ENCODE data around the gene CYP2E1.
"Not testable (repeated sequence)": the region's sequence is repeated elsewhere in the genome, so short reads cannot be mapped to it uniquely, and the experiment has no call there.

The CYP2E1 gene

DNA sequence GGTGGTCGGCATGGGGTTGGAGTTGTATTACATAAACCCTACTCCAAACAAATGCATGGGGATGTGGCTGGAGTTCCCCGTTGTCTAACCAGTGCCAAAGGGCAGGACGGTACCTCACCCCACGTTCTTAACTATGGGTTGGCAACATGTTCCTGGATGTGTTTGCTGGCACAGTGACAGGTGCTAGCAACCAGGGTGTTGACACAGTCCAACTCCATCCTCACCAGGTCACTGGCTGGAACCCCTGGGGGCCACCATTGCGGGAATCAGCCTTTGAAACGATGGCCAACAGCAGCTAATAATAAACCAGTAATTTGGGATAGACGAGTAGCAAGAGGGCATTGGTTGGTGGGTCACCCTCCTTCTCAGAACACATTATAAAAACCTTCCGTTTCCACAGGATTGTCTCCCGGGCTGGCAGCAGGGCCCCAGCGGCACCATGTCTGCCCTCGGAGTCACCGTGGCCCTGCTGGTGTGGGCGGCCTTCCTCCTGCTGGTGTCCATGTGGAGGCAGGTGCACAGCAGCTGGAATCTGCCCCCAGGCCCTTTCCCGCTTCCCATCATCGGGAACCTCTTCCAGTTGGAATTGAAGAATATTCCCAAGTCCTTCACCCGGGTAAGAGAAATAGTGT, at the start of gene CYP2E1:
Gene CYP2E1, plus strand, starts transcription at position 407 of the 632 bp plus-strand sequence. Its CDS starts 33 bp downstream, at position 440.
- DNase-seq, result no peak

- DNase-seq, result no peak
These were observed 46.0 kb upstream of the CYP2E1 start for GRCh38 chr10:133481086-133481643.

DNA sequence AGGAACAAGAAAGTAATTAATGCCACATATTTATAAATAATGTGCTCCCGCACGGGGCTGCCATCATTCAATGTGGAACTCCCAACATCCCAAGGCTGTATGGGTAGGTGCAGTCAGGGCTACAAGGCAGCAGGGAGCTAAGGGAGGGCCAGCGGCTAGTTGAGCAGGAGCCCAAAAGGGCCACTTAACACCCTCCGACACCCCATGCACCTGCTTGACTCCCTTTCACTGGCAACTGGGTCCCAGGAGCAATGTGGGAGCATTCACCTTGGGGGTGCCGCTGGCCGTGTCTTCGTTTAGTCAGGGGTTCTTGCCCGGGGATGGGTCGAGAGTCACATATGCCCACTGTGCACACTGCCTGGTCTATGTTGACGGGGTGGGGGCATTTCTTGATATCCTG, 45.5 kb upstream of the CYP2E1 start:
- DNase-seq, result no peak

GRCh38 chr10:133484818-133485217, 42.3 kb upstream of the CYP2E1 start:
- no peak for DNase-seq

- no peak for DNase-seq
These were observed 40.1 kb upstream of the CYP2E1 start for GRCh38 chr10:133487085-133487484.

DNA sequence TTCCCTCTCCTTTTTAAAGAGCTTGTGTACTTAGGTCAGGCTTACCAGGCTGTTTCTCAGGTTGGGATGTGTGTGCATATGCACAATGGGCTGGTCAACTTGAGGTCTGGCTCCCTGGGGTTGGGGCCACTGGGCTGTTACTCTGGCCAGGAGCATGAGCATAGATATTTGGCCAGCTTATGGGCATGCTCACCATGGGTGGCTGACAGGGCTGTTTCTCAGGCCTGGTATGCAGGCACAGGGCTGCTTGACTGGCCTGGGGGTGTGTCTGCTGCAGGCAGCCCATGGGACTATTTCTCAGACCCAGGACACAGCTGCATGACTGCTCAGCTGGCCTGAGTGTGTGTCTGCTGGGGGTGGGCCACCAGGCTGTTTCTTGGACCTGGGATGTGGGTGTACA, 38.8 kb upstream of the CYP2E1 start:
- no peak for DNase-seq

GRCh38 chr10:133489816-133490588, 37.2 kb upstream of the CYP2E1 start:
- no peak for DNase-seq

GRCh38 chr10:133493562-133493961, 33.6 kb upstream of the CYP2E1 start:
- not testable (repeated sequence) for DNase-seq

DNA sequence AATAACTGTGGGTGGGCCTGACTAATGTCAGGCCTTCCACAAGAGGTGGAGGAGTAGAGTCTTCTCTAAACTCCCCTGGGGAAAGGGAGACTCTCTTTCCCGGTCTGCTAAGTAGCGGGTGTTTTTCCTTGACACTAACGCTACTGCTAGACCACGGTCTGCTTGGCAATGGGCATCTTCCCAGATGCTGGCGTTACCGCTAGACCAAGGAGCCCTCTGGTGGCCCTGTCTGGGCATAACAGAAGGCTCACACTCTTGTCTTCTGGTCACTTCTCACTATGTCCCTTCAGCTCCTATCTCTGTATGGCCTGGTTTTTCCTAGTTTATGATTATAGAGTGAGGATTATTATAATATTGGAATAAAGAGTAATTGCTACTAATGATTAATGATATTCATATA, 29.8 kb upstream of the CYP2E1 start:
- not testable (repeated sequence) for DNase-seq

GRCh38 chr10:133499176-133499575, 28.0 kb upstream of the CYP2E1 start:
- DNase-seq, result not testable (repeated sequence)

GRCh38 chr10:133500897-133501296, 26.3 kb upstream of the CYP2E1 start:
- not testable (repeated sequence) for DNase-seq

- DNase-seq, result no peak
These were observed 17.5 kb upstream of the CYP2E1 start for GRCh38 chr10:133509700-133510099.

- DNase-seq, result no peak
These were observed 15.8 kb upstream of the CYP2E1 start for GRCh38 chr10:133511408-133511807.

DNA sequence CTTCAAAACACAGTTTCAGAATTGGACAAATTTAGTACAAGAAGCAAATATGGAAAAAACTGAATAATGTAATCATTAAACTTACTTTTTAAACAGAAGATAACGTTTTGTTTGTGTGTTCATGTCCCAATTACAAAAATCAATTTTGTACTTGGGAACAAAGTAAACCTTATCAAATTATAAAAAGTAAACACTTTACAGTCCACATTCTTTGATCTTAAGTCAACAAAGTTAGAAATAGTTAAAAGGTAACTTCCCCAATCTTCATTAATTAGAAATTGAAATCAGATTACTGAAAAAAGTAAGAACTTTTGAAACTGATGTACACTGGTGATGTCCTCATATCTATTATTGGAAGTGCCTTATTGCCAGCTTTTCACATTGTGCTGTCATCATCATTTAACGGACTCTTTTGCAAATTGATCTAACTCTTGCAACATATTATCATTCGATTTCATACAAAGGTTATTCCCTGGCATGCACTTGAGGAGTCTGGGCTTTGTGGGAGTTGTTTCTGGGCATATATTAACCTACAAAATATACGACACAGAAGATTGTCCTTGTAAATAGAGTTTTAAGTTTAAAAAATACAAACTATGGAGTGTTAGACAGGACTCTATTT, 15.1 kb upstream of the CYP2E1 start:
- DNase-seq, result no peak

GRCh38 chr10:133515471-133515870, 11.7 kb upstream of the CYP2E1 start:
- no peak for DNase-seq

DNA sequence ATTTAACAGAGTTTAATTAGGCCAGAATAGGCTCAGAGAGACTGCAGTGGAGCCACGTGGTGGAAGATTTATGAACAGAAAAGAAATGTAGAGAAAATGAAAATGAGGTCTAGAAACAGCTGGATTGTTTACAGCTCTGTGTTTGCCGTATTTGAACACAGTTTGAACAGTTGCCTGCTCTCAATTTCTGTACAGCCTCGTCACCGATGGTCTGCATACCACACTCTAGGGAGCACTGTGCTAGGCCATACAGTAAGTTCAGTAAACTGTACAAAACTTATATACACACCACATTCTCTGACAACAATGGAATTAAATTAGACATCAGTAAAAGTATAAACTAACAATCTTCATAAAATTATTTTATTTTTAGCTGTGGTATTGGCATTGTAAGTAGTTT, 11.1 kb upstream of the CYP2E1 start:
- no peak for DNase-seq

GRCh38 chr10:133518517-133518916, 8.6 kb upstream of the CYP2E1 start:
- DNase-seq, result not testable (repeated sequence)

- peak; percentile 54 for DNase-seq
These were observed 6.9 kb upstream of the CYP2E1 start for GRCh38 chr10:133520193-133520738.

- no peak for DNase-seq
These were observed 3.4 kb upstream of the CYP2E1 start for GRCh38 chr10:133523631-133524203.

GRCh38 chr10:133525444-133525843, 1.7 kb upstream of the CYP2E1 start:
- no peak for DNase-seq

- DNase-seq, result no peak
These were observed 658 bp downstream of the CYP2E1 start for GRCh38 chr10:133527771-133528271.

DNA sequence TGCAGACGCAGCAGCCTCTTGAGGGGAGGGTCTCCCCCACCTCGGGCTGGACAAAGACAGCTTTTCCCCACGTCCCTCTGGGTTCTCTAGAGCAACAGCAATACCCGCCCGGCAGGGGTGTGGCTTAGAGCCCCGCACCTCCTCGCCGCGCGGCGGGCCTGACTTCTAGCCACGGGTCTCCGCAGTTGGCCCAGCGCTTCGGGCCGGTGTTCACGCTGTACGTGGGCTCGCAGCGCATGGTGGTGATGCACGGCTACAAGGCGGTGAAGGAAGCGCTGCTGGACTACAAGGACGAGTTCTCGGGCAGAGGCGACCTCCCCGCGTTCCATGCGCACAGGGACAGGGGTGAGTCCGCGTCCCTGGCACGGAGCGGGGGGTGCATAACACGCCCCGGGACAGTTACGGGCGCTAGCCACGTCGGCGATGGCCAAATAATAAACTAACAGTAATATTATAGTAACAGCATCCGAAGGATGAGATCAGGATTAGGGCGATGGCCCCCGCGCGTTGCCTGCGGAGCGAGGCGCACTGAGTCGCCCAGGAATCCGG, 1.2 kb downstream of the CYP2E1 start:
- DNase-seq, result no peak

All from NCI-H1436 treated with DMSO at 0.1 percent for 48 hours (cell line).